HEK293 (cell line): Measurements from ENCODE around the gene OGFOD1.

Source experiments
- CTCF ChIA-PET: fragments of 350-600 bp; formaldehyde crosslinking; extraction: SDS; loops from one replicate; lab custom pipeline; 2021; ENCODE audit warnings: antibody characterized with exemption; lab: Yijun Ruan, JAX
- POLR2A ChIA-PET: fragments of 300-600 bp; formaldehyde crosslinking; extraction: SDS; loops from one replicate; lab custom pipeline; 2020; ENCODE audit warnings: antibody characterized with exemption, inconsistent platforms; lab: Yijun Ruan, JAX
- H3K27ac ChIP-seq: fragments of 200-500 bp; sonication (Bioruptor generic); 2 replicates; pipeline ENCODE4 v1.5.1; 2014; ENCODE audit warnings: low read depth, low read length, control low read depth, inconsistent platforms; ENCODE audit errors: extremely low read depth
- H3K36me3 ChIP-seq, 2 experiments: fragments of 200-500 bp in 1 of 2; sonication (Bioruptor generic) in 1 of 2; 1 replicate in 1 of 2; 2 replicates in 1 of 2; pipeline ENCODE4 v1.5.1; 2014 to 2017; ENCODE audit warnings: inconsistent platforms in 2 of 2, low read length in 2 of 2; ENCODE audit not compliant: control insufficient read depth in 2 of 2, insufficient read depth in 1 of 2
- H3K4me1 ChIP-seq: fragments of 200-500 bp; sonication (Bioruptor generic); 2 replicates; pipeline ENCODE4 v1.5.1; 2014; ENCODE audit warnings: mild to moderate bottlenecking, low read length, inconsistent platforms; ENCODE audit not compliant: control insufficient read depth, insufficient read depth
- H3K4me3 ChIP-seq: 2 replicates; pipeline ENCODE4 v1.5.1; 2011; ENCODE audit warnings: low read depth, mild to moderate bottlenecking, control low read depth, low read length, moderate library complexity
- H3K9me3 ChIP-seq: fragments of 200-500 bp; sonication (Bioruptor generic); 2 replicates; pipeline ENCODE4 v1.5.1; 2014; ENCODE audit warnings: low read depth, low read length, inconsistent platforms; ENCODE audit not compliant: control insufficient read depth, insufficient read depth
- GFI1B ChIP-seq: fragments of 450-650 bp; formaldehyde crosslinking; IDR thresholded peaks from 2 replicates; pipeline ENCODE4 v1.5.1; 2016; ENCODE audit warnings: missing biosample characterization, missing genetic modification characterization
- GLI2 ChIP-seq: fragments of 450-650 bp; formaldehyde crosslinking; IDR thresholded peaks from 2 replicates; pipeline ENCODE4; 2017; ENCODE audit warnings: missing biosample characterization, missing genetic modification characterization, low read depth, borderline replicate concordance
- GLIS1 ChIP-seq: fragments of 450-650 bp; formaldehyde crosslinking; IDR thresholded peaks from 2 replicates; pipeline ENCODE4 v1.5.1; 2016; ENCODE audit warnings: missing biosample characterization, missing genetic modification characterization
- GLIS2 ChIP-seq: fragments of 450-650 bp; formaldehyde crosslinking; IDR thresholded peaks from 2 replicates; pipeline ENCODE4 v1.5.1; 2016; ENCODE audit warnings: missing biosample characterization, missing genetic modification characterization
- KLF1 ChIP-seq: fragments of 450-650 bp; formaldehyde crosslinking; IDR thresholded peaks from 2 replicates; pipeline ENCODE4 v1.5.1; 2016; ENCODE audit warnings: missing biosample characterization, missing genetic modification characterization
- KLF10 ChIP-seq: fragments of 450-650 bp; IDR thresholded peaks from 2 replicates; pipeline ENCODE4 v1.5.1; 2018; ENCODE audit warnings: missing biosample characterization, mild to moderate bottlenecking, missing genetic modification characterization
- MZF1 ChIP-seq: fragments of 450-650 bp; formaldehyde crosslinking; IDR thresholded peaks from 2 replicates; pipeline ENCODE4 v1.5.1; 2017; ENCODE audit warnings: missing biosample characterization, missing genetic modification characterization, borderline replicate concordance
- OVOL3 ChIP-seq: fragments of 450-650 bp; formaldehyde crosslinking; IDR thresholded peaks from 2 replicates; pipeline ENCODE4 v1.5.1; 2016; ENCODE audit warnings: missing biosample characterization, missing genetic modification characterization
- ZBTB21 ChIP-seq: fragments of 450-650 bp; formaldehyde crosslinking; IDR thresholded peaks from 2 replicates; pipeline ENCODE4 v1.5.1; 2017; ENCODE audit warnings: missing biosample characterization, missing genetic modification characterization
- ZBTB48 ChIP-seq: fragments of 450-650 bp; formaldehyde crosslinking; IDR thresholded peaks from 2 replicates; pipeline ENCODE4 v1.5.1; 2016; ENCODE audit warnings: missing biosample characterization, missing genetic modification characterization
- ZFHX2 ChIP-seq: fragments of 450-650 bp; formaldehyde crosslinking; conservative IDR thresholded peaks from 2 replicates; pipeline ENCODE4 v1.5.1; 2016; ENCODE audit warnings: missing biosample characterization, missing genetic modification characterization
- ZIC2 ChIP-seq: fragments of 450-650 bp; formaldehyde crosslinking; IDR thresholded peaks from 2 replicates; pipeline ENCODE4 v1.5.1; 2016; ENCODE audit warnings: missing biosample characterization, missing genetic modification characterization
- ZNF148 ChIP-seq: fragments of 450-650 bp; formaldehyde crosslinking; IDR thresholded peaks from 2 replicates; pipeline ENCODE4 v1.5.0; 2017; ENCODE audit warnings: missing biosample characterization, missing genetic modification characterization, borderline replicate concordance
- ZNF221 ChIP-seq: fragments of 450-650 bp; formaldehyde crosslinking; IDR thresholded peaks from 2 replicates; pipeline ENCODE4 v1.5.1; 2017; ENCODE audit warnings: missing biosample characterization, missing genetic modification characterization, borderline replicate concordance
- ZNF223 ChIP-seq: fragments of 450-650 bp; formaldehyde crosslinking; IDR thresholded peaks from 2 replicates; pipeline ENCODE4 v1.5.1; 2016; ENCODE audit warnings: missing biosample characterization, missing genetic modification characterization
- ZNF266 ChIP-seq: fragments of 450-650 bp; formaldehyde crosslinking; IDR thresholded peaks from 2 replicates; pipeline ENCODE4 v1.5.1; 2016; ENCODE audit warnings: missing biosample characterization, missing genetic modification characterization, low read depth
- ZNF394 ChIP-seq: fragments of 450-650 bp; formaldehyde crosslinking; IDR thresholded peaks from 2 replicates; pipeline ENCODE4 v1.5.1; 2016; ENCODE audit warnings: missing biosample characterization, missing genetic modification characterization, mild to moderate bottlenecking, moderate library complexity, borderline replicate concordance
- ZNF416 ChIP-seq: fragments of 450-650 bp; formaldehyde crosslinking; IDR thresholded peaks from 2 replicates; pipeline ENCODE4 v1.5.1; 2016; ENCODE audit warnings: missing biosample characterization, missing genetic modification characterization
- ZNF596 ChIP-seq: fragments of 450-650 bp; IDR thresholded peaks from 2 replicates; pipeline ENCODE4 v1.5.0; 2018; ENCODE audit warnings: missing biosample characterization, mild to moderate bottlenecking, missing genetic modification characterization, moderate library complexity
- ZNF610 ChIP-seq: fragments of 450-650 bp; formaldehyde crosslinking; IDR thresholded peaks from 2 replicates; pipeline ENCODE4 v1.5.1; 2016; ENCODE audit warnings: missing biosample characterization, missing genetic modification characterization, borderline replicate concordance
- ZNF658 ChIP-seq: fragments of 450-650 bp; formaldehyde crosslinking; IDR thresholded peaks from 2 replicates; pipeline ENCODE4; 2016; ENCODE audit warnings: missing biosample characterization, missing genetic modification characterization
- ZNF660 ChIP-seq: fragments of 450-650 bp; IDR thresholded peaks from 2 replicates; pipeline ENCODE4 v1.5.1; 2018; ENCODE audit warnings: missing biosample characterization, mild to moderate bottlenecking, missing genetic modification characterization
- ZSCAN30 ChIP-seq: fragments of 450-650 bp; IDR thresholded peaks from 2 replicates; pipeline ENCODE4 v1.5.1; 2018; ENCODE audit warnings: missing biosample characterization, mild to moderate bottlenecking, missing genetic modification characterization, moderate library complexity
- TF ChIP-seq, protein P1 (sequence below): fragments of 450-650 bp; formaldehyde crosslinking; optimal IDR thresholded peaks from 2 replicates; pipeline ENCODE3; 2016; ENCODE audit warnings: missing biosample characterization, mild to moderate bottlenecking, missing genetic modification characterization
- TF ChIP-seq, protein P2 (sequence below): fragments of 450-650 bp; formaldehyde crosslinking; IDR thresholded peaks from 2 replicates; pipeline ENCODE4 v1.5.1; 2016; ENCODE audit warnings: missing biosample characterization, missing genetic modification characterization
- TF ChIP-seq, protein P3 (sequence below): fragments of 450-650 bp; formaldehyde crosslinking; IDR thresholded peaks from 2 replicates; pipeline ENCODE4 v1.5.1; 2016; ENCODE audit warnings: missing biosample characterization, missing genetic modification characterization
- TF ChIP-seq, protein P4 (sequence below): fragments of 450-650 bp; formaldehyde crosslinking; IDR thresholded peaks from 2 replicates; pipeline ENCODE4 v1.5.1; 2016; ENCODE audit warnings: missing biosample characterization, missing genetic modification characterization
- TF ChIP-seq, protein P5 (sequence below): fragments of 450-650 bp; formaldehyde crosslinking; IDR thresholded peaks from 2 replicates; pipeline ENCODE4 v1.5.1; 2016; ENCODE audit warnings: missing biosample characterization, missing genetic modification characterization

OGFOD1 gene

DNA sequence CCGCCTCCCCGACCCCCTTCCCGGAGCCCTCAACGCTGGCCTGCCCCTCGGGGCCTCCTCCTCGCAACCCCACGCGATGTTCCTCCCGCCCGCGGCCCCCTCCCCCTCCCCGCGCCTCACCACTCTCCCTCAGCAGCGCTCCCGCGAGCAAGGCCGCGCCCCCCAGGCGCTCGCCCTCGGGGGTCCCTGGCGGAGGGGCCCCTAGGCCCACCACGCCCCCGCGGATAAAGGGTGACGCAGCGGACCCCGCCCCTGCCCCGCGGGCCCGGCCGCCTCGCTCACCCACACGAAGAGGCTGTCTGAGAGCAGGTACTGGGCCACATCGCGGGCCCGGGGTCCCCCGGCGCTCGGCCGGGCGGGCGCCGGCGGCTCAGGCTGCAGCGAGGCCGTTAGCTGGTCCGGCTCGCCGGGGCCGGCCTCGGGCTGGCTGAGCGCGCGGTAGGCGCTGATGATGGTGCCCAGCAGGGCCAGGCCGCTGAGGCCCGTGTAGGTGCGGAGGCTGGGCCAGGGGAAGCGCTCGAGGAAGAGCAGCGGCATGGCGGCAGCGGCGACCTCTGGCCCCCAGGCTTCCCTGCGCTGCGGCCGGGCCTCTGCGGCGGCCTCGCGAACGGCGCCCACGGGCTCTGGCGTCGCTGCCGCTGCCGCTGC lies 26.4 kb upstream of the OGFOD1 start:
- no peaks in the 10 kb centered on the region for H3K9me3 ChIP-seq
- H3K4me3 ChIP-seq, result peak overlapping the region; percentile 81
- peaks cover 0 to 4% of the 10 kb centered on the region in 2 experiments; a peak in 1 of 3 replicates for H3K36me3 ChIP-seq
- H3K4me1 ChIP-seq, result peaks cover 24% of the 10 kb centered on the region
- CTCF ChIA-PET, result no interaction called here
- H3K27ac ChIP-seq, result peak overlapping the region; percentile 95
- POLR2A ChIA-PET, result no interaction called here
- no peak for TF ChIP-seq ZNF658
- TF ChIP-seq ZIC2 (tag by site-specific recombination), result peak; percentile 21; the same call in 1 of the 2 replicates
- TF ChIP-seq MZF1 (tag by site-specific recombination), result no peak
- TF ChIP-seq, protein P1, sequence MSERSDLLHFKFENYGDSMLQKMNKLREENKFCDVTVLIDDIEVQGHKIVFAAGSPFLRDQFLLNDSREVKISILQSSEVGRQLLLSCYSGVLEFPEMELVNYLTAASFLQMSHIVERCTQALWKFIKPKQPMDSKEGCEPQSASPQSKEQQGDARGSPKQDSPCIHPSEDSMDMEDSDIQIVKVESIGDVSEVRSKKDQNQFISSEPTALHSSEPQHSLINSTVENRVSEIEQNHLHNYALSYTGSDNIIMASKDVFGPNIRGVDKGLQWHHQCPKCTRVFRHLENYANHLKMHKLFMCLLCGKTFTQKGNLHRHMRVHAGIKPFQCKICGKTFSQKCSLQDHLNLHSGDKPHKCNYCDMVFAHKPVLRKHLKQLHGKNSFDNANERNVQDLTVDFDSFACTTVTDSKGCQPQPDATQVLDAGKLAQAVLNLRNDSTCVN (tag by site-specific recombination), result peak; percentile 56
- peak; percentile 71 for TF ChIP-seq ZFHX2
- no peak for TF ChIP-seq ZNF394
- no peak for TF ChIP-seq ZBTB21 (tag by site-specific recombination)
- no peak for TF ChIP-seq ZNF416
- TF ChIP-seq, protein P2, sequence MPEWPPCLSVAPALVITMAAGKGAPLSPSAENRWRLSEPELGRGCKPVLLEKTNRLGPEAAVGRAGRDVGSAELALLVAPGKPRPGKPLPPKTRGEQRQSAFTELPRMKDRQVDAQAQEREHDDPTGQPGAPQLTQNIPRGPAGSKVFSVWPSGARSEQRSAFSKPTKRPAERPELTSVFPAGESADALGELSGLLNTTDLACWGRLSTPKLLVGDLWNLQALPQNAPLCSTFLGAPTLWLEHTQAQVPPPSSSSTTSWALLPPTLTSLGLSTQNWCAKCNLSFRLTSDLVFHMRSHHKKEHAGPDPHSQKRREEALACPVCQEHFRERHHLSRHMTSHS (tag by site-specific recombination), result no peak
- no peak for TF ChIP-seq GLI2 (tag by site-specific recombination)
- no peak for TF ChIP-seq ZNF148 (tag by site-specific recombination)
- TF ChIP-seq ZNF610 (tag by site-specific recombination), result no peak
- TF ChIP-seq OVOL3, result no peak
- TF ChIP-seq, protein P3, sequence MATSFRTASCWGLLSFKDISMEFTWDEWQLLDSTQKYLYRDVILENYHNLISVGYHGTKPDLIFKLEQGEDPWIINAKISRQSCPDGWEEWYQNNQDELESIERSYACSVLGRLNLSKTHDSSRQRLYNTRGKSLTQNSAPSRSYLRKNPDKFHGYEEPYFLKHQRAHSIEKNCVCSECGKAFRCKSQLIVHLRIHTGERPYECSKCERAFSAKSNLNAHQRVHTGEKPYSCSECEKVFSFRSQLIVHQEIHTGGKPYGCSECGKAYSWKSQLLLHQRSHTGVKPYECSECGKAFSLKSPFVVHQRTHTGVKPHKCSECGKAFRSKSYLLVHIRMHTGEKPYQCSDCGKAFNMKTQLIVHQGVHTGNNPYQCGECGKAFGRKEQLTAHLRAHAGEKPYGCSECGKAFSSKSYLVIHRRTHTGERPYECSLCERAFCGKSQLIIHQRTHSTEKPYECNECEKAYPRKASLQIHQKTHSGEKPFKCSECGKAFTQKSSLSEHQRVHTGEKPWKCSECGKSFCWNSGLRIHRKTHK (tag by site-specific recombination), result no peak
- TF ChIP-seq ZNF596 (tag by site-specific recombination), result no peak
- TF ChIP-seq ZNF223 (tag by site-specific recombination), result no peak
- 0 out of 2 replicates have a peak, but pooled peaks have one; percentile 43 for TF ChIP-seq KLF10 (tag by site-specific recombination)
- TF ChIP-seq, protein P4, sequence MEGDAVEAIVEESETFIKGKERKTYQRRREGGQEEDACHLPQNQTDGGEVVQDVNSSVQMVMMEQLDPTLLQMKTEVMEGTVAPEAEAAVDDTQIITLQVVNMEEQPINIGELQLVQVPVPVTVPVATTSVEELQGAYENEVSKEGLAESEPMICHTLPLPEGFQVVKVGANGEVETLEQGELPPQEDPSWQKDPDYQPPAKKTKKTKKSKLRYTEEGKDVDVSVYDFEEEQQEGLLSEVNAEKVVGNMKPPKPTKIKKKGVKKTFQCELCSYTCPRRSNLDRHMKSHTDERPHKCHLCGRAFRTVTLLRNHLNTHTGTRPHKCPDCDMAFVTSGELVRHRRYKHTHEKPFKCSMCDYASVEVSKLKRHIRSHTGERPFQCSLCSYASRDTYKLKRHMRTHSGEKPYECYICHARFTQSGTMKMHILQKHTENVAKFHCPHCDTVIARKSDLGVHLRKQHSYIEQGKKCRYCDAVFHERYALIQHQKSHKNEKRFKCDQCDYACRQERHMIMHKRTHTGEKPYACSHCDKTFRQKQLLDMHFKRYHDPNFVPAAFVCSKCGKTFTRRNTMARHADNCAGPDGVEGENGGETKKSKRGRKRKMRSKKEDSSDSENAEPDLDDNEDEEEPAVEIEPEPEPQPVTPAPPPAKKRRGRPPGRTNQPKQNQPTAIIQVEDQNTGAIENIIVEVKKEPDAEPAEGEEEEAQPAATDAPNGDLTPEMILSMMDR (tag by site-specific recombination), result no peak
- no peak for TF ChIP-seq ZBTB48 (tag by site-specific recombination)
- peak; percentile 53; the same call in 1 of the 2 replicates for TF ChIP-seq KLF1 (tag by site-specific recombination)
- TF ChIP-seq GLIS1, result peak; percentile 85
- TF ChIP-seq ZSCAN30 (tag by site-specific recombination), result peak; percentile 31; the same call in 1 of the 2 replicates
- TF ChIP-seq ZNF660 (tag by site-specific recombination), result peak; percentile 12; the same call in 1 of the 2 replicates
- TF ChIP-seq ZNF221 (tag by site-specific recombination), result no peak
- no peak for TF ChIP-seq GFI1B (tag by site-specific recombination)
- peak; percentile 81 for TF ChIP-seq GLIS2 (tag by site-specific recombination)
- no peak for TF ChIP-seq ZNF266 (tag by site-specific recombination)
- TF ChIP-seq, protein P5, sequence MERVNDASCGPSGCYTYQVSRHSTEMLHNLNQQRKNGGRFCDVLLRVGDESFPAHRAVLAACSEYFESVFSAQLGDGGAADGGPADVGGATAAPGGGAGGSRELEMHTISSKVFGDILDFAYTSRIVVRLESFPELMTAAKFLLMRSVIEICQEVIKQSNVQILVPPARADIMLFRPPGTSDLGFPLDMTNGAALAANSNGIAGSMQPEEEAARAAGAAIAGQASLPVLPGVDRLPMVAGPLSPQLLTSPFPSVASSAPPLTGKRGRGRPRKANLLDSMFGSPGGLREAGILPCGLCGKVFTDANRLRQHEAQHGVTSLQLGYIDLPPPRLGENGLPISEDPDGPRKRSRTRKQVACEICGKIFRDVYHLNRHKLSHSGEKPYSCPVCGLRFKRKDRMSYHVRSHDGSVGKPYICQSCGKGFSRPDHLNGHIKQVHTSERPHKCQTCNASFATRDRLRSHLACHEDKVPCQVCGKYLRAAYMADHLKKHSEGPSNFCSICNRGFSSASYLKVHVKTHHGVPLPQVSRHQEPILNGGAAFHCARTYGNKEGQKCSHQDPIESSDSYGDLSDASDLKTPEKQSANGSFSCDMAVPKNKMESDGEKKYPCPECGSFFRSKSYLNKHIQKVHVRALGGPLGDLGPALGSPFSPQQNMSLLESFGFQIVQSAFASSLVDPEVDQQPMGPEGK (tag by site-specific recombination), result peak; percentile 47
